Measurements from ENCODE around the gene PELI1.
"Not testable (repeated sequence)": the region's sequence is repeated elsewhere in the genome, so short reads cannot be mapped to it uniquely, and the experiment has no call there.

The PELI1 gene

DNA sequence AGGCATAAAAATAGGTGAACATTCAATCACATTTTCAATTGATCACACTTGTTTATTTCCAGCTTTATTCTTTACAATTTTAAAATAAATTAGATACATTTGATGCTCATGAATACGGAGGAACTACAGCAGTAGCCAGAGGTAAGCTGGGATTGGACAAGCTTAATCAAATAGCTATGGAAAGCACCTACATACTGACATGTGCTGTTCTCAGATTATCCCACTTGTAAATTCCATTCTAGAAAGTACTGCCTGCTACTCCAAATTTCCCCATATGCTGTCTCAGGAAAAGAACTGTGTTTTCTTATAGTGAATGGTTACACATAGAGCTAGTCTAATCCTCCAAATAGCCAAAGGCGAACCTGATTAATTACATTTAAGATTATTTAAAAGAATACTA lies 24.2 kb downstream of the PELI1 start:
- DNase-seq: no peak

DNA sequence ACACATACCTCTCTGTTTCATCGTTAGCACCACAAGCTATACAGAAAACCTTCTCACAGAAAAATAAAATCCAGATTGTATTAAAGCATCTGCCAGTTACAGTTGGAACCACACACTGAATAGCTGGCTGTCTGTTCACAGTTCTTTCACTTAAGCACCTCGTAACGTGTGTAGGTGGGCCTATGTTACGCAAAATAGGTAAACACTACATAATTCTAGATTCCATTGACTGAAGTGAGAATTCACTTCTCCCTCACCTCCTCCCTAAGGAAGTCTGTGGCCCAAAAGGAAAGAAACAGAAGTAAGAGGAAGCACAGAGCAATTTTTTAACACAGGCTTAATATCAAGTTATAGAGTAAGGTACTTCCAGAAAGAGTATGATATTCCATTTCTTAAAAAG lies 24.9 kb downstream of the PELI1 start:
- no peak for DNase-seq

DNA sequence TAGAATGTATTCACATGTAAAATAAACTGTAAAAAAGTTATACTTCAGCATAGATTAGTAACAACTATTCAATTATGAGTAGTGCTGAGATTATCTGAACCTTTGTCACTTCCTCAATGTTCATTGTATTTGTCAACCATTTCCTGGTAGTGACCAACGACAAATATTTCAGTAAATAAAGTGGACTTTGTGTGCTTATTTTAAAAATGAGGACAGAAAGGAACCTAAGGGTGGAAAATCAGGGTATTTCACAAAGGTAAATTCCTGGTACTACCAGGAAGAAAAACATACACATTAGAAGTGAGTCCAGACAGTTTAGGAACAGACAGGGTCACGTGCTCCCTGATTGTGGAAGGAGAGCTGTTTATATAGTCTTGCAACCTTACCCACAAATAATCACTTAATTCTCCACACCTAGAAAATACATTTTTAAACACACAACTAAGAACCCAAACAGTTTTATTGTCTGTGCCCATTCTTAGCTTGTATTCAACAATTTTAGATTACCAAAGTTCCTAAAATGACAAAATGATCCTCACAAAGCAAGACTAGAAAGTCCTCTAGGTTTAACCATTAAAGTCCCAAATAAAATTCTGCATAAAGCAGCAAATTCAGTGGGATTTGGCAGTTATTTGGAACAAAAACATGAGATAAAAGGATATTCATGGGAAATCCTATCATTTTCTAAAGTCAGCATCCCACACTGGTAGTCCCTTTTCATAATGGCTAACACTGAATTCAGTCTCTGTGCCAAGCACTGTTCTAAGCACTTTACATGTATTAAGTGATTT lies 28.2 kb downstream of the PELI1 start:
- DNase-seq: no peak

DNA sequence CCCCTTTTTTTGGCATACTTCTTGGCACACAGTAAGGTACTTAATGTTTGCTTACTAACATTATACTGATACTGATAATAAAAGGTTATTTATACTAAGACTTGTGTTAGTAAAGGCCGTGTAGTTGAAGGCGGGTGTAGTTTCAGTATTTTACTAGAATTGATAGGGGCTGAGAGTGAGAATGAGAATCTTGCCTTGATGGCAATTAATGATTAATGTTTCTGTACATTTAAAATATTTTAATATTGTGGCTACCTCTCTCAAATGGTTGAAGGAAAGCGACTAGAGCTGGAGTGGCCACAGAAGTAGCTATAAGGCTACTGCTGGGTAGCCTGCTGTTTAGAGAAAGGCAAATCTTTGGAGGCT lies 29.3 kb downstream of the PELI1 start:
- no peak for DNase-seq

DNA sequence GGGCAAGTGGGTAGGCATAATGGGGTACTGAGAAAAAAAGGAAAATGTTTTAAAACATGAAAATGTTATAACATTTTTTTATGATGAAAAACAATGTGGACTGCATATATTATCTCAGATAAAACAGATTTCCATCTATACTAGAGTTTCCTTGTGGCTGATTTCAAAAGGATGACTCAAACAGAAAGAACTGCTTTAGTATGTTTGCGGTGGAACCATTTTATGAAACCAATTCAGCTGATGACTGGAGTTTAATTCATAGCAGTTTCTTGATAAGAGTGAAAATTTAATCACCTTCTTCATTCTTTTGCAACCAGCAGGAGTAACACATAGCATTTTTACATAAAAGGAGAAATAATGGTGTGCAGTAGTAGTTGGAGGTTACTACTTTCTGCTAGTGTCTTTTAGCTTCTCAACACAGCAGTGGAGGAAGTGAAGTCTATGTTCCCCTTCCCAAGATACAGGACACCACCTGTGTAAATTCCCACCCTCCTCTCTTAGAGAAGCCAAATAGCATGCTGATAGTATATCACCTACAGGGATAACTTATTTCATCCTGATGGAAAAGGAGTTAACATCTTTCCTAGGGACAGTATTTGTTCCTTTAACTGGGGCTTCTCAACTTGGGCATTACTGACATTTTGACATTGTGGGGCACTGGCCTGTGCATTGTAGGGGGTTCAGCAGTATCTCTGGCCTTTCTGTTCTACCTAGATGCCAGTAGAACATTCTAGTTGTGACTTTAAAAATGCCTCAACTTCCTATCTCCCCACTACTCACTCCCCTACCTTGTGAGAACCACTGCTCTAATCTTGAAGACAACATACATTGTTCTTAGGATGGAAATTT lies 29.9 kb downstream of the PELI1 start:
- no peak for DNase-seq

DNA sequence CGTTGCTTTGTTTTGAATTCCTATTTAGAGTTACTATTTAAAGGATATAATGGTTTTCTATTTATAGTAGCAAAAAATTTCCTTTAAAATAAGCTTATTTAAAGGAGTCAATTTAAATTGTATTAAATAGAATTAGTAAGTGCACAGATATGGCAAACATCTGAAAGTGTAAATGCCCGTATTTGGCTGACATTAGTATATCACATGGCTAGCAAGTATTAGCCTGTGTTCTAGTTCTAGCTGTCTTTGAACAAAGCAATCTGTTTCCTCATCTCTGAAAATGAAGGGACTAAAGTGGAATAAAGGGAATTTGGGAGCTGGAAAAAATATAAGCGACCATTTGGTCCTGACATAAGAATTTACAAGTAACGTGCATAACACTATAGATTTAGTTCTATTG lies 32.2 kb downstream of the PELI1 start:
- DNase-seq: no peak

DNA sequence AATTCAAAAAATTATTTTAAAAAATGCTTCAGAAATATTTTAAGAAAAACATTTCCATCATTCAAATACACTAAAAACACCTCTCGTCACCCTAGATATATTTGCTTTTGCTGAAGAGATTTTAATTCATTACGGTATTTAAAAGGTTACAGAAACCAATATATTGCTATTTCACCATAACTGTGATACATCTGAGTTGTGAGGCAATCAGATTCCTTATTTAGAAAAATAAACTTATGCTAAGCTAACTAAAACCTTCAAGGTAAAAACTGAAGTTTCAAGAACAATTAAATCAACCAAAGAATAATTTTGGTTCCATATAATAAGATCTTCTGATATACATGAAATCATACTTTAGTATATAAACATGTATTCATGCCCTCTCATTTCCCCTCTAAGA lies 32.8 kb downstream of the PELI1 start:
- DNase-seq: no peak

DNA sequence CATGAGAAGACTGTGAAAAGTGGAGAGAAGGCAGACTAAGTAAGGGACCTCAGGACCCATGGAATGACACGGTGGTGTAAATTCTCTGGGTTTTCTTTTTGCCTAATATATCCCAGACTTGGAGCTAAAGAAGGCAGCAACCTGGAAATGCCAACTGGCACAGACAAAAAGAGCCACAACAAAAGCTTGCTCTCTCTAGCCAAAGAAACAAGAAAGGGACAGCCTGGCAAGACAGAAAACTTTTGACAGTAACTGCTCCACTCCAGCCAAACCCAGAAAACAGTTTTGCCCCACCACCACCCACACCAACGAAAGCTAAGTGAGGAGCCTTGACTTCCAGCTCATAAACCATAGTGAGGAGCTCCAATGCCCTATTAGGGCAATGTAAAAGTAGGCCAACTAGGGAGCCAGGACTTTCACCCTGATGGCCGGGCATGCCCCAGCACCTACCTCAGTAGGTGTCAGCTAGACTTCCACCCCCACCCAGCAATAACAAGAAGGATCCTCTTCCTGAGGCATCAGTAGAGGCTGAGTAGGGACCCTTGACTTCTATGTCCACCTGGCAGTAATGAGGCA lies 35.5 kb downstream of the PELI1 start:
- no peak for DNase-seq

DNA sequence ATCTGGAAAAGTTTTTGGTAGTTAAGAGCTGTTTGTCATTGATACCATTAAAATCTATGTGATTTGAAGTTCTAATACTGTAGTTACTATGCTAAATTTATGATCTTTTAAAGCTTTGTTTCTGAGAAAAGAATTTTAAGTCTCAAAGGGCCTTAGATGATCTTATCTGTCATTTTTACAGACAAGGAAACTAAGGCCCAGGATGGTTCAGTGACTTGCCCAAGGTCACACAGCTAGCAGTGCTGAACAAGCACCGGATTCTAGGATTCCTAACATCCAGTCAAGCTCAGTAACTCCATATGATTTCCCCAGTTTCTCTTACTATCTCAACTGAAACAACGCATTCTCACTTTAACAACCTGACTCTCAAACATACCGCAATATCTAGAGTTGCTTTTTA lies 37.7 kb downstream of the PELI1 start:
- DNase-seq: no peak

DNA sequence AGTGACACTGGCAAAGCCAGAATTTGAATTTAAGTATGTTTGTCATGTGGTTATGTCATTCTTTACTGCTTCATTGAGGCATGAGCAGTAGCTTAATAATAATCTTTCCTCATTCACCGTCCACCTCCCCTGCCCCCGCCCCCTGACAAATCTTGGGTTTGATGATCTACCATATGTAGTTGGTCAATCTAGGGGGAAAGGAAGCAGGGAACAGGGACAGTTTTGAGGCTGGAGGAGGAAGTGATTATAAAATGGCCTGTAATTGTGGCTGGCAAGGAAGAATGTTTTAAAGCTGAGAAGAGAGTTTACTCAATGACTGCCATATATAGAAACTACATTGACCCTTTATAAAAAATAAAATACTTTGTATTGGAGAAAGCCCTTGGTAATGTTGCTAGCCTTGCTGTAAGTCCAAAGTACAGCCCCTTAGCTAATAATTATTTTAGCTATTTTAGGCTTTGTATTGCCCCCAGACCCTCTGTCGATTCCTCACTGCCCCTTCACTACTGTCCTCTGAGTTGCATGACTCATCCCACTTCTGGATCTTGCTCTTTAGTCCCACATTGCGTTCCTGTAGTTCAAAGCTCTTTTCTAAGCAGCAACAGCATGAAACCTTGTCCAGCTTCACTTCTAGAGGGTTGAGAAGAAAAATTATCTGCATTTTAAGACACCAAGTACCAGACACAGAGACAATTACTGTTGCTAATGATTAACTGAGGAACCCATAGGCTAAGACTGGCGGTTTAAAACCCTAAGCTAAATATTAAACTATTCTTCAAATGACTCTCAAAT lies 38.4 kb downstream of the PELI1 start:
- no peak for DNase-seq

DNA sequence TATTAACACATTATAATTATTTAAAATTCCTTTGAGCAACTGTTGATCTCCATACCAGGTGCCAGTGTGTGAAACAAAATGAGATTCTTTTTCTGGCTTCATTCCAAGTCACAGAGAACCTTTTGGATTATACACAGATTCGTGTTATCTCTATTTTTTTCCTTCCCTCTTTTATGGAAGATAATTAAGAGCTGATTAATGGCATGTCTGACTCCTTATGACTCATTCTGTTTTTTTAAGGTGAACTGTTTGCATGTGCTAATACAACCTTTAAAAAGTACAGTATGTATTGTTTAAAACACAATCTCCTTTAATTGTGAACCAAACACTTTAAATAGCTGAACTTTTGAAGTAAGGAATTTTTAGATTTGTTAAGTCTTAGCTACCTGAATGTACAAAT lies 39.3 kb downstream of the PELI1 start:
- DNase-seq: no peak

DNA sequence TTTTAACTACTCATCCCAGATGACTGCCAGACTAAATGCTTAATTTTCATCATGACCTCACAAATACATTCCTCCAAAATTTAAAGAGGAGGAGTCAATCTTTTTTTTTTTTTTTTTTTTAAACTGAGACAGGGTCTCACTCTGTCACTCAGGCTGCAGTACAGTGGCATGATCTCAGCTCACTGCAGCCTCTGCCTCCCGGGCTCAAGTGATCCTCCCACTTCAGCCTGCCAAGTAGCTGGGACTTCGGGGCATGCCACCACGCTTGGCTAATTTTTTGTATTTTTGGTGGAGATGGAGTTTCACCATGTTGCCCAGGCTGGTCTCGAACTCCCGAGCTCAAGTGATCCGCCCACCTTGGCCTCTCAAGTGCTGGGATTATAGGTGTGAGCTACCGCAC lies 41.5 kb downstream of the PELI1 start:
- DNase-seq: not testable (repeated sequence)

DNA sequence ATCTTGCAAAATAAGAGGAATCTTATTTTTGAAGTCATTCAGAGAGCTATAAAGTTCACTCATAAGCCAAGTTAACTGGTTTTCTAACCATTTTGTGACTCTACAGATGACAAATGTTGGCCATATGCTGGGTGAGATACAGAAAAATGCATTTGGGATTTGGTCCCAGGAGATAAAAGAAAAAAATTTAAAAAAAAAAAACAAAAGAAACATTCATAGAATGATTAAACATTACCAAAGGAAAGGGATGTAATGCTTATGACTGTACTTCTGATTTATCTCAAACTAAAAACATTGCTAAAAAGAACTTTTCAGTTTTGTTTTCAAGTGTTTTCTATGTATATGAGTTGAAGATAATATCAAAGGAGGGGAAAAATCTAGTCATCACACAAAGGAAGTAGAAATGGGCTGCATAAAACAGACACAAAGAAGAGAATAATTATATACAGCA lies 43.1 kb downstream of the PELI1 start:
- no peak for DNase-seq

DNA sequence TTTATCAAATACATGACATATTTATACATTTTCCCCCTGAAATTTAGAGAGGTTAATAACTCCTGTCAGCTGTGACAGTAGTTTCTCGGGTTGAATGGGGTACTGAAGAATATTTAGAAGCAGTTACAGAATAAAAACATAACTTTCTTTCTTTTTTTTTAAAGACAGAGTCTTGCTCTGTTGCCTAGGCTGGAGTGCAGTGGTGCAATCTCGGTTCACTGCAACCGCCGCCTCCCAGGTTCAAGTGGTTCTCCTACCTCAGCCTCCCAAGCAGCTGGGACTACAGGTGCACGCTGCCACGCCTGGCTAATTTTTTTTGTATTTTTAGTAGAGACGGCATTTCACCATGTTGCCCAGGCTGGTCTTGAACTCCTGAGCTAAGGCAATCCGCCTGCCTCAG lies 43.6 kb downstream of the PELI1 start:
- DNase-seq: not testable (repeated sequence)

DNA sequence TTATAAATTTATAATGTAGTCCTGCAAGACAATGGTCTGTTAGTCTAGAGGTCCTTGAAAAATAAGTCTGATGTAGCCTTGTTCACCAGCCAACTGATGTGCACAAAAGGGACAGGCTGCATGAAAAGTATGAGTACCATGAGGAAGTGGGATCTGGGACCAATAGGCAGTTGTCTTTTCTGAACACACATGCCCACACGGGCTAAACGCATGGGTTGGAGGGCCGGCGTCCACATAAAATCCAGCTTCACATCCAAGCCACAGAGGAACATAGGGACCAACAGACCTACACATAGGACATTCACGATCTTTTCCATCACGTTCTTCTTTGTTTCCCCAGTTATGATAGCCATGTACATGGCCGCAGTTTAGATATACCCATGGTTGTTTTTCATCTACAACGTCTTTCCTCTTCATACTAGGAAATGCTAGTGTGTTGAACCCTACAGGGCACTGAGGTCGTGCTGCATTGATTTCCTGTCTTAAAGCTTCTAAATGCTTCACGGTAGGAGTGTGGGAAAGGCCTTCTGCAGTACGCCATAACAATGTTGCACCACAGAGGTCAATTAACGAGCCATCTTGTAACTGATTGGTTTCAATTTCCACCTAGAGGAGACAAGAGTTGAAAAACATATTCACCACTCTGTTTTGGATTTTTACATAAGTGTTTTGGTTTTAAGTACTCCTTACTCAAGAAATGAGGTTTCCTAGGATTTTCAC lies 49.4 kb downstream of the PELI1 start:
- no peak for DNase-seq

DNA sequence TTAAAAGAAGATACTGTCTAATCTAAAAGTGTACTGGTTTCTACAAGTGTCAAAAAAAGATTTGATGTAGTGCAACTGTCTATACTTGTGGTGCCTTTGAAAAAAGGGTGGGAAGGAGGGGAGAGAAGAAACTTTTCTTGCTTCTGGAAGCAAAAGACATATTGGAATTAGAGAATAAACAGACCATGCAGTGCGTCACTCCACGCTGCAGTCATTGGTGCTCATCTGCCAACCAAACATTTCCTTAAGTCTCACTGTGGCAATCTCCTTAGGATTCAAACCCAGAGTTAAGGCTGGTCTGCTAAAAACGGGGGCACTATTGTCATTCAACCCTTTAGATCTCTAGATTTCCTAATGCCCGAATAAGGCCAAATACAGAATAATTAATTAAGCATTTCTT lies 50.9 kb downstream of the PELI1 start:
- no peak for DNase-seq

DNA sequence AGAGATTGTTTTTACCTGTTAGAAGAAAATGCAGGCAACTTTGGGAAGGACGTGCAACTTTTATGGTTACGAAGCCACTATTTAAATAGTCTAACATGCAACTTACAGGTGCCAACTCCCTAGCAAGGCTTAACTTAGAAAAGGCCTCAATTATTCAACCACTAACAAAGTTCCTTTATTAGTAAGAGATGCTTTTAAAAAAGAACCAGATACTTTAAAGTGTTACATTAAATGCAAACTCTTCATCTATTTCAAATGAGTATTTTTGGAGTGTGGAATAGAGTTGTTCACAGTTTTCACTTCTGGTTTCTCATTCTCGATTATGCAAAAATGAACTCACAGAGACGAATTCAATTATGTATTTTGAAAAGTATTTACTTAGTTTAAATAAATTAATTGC lies 51.7 kb downstream of the PELI1 start:
- no peak for DNase-seq

DNA sequence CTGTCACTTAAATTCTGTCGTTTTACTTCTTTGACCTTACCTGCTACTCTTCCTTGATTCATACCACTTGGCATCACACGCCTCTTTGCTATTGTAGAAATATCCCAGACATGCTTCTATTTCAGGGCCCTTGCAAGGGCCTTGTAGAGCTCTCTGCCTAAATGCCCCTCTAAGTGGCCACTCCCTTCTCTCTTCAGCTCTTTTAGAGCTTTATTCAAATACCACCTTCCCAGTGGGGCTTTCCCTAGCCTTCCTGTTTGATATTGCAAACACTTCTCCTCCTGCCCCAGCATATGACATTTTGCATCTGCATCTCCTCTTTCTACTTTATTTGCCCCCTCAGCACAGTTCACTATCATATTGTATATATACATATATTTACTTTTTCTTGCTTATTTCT lies 54.0 kb downstream of the PELI1 start:
- no peak for DNase-seq

DNA sequence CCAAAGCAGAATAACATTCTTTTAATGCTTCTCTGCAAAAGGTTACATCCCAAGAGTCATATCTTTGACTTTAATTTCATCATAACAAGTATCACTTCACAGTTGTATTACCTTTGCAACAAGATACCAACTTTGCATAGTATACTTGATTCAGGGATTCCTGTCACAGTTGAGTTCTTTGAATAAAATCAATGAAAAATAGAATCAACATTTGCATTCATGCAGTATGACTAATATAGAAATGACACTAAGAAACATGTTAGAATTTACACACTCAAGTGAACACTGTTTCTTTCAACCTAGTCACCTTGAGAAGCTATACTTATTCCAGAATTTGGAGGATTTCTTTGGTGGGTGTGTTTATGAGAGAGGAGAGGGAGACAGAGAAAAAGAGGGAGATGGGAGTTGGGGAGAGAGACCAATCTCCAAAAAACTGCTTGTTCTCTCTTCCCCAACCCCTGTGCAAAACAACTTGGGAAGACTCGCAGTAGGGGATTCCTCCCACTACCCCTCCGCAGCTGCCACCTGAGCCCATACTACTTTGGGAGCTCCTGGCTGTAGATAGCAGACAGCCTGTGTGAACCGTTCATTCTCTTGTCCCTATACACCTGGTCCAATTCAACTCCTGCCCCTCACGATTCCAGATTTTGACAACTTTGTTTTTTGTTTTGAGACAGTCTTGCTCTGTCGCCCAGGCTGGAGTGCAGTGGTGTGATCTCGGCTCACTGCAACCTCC lies 57.7 kb downstream of the PELI1 start:
- DNase-seq: no peak

DNA sequence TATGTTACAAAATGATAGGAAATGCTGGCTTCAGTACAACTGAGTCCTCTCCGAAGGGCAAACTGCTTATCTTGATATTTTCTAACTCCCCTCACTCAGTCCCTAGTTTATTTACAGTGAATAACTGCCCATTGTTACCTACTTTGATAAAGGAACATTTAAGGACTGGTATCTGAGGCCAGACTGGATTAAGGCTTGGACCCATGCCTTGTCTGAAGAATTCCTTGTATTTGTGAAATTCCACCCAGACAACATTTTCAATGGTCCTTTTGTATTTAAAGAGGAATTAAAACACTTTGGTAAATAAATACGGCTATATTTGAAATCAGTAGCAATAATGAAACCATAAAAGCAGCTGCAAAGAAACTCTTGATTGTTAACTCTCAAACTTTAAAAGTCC lies 58.3 kb downstream of the PELI1 start:
- DNase-seq: no peak

DNA sequence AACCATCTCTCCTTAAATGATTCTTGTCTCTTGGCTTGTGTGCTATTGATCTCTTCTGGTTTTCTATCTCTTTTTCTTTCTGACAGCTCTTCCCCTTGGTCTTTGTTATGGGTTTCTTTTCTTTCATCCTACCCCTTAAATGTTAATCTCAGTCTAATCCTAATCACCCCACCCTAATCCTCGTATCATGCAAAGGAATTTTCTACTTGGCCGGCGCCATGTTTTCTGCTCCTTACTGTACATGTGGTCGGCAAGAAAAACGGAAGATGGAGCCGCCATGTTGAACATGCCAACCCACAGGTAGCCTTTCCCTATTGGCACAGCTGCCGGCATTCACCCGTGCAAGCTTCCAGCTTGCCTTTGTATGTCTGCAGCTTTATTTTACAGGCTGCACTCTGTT lies 63.2 kb downstream of the PELI1 start:
- DNase-seq: no peak

DNA sequence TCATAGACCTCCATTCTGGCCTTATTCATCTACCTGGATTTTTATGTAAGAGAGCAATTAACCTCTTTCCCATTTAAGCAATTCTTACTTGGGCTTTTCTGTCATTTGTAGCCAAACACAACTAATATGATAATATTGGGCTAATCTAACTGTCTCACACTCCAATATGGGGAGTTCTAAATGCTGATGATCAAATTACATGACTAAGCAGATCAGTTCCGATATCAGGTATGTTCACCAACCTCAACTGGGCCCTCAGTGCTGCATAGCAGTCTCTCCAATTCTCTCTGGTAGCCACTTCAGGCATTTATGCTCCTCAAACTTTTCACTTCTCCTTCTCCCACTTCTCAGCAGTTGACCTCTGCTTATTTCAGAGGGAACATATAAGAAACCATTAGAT lies 64.0 kb downstream of the PELI1 start:
- no peak for DNase-seq
